CD1c-positive myeloid dendritic cell (primary cell): Measurements from ENCODE around the gene FAHD2A.
A peak's percentile ranks its signal among the peaks of the same experiment; 100 is the strongest.
"Not testable (repeated sequence)": the region's sequence is repeated elsewhere in the genome, so short reads cannot be mapped to it uniquely, and the experiment has no call there.

Source experiments
- DNase-seq: peaks from one replicate; pipeline ENCODE4 v3.0.0-alpha.2; 2016; ENCODE audit errors: extremely low spot score

FAHD2A gene, protein sequence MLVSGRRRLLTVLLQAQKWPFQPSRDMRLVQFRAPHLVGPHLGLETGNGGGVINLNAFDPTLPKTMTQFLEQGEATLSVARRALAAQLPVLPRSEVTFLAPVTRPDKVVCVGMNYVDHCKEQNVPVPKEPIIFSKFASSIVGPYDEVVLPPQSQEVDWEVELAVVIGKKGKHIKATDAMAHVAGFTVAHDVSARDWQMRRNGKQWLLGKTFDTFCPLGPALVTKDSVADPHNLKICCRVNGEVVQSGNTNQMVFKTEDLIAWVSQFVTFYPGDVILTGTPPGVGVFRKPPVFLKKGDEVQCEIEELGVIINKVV

GRCh38 chr2:95402370-95403203, at the start of gene FAHD2A:
FAHD2A (plus strand) TSS chr2:95402708; CDS start chr2:95405559, 2,851 bp downstream.
- DNase-seq, result peak; percentile 97

DNA sequence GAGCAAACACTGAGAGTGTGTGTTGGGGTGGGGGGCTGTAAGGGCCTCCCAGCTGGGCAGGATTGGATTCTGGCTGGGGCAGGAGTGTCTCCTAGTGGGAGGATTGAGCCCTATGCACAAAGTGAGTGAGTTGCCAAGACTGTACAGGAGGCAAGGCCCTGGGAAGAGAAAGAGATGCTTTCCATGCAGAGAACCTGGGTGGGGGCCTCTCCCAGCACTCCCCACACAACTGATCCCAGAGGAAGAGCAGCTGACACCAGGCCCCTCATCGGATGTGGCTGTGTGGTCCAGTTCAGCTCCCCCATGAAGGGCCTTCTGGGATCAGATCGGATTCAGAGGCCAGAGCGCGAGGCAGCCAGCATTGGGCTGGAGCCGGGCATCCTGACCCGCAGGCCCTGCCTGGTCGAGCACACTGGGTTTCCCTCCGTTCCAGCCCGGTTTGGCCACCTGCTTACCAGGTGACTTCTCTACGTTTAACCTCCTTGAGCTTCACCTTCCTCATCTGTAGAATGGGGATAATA, 49.4 kb upstream of the FAHD2A start:
- no peak for DNase-seq

DNA sequence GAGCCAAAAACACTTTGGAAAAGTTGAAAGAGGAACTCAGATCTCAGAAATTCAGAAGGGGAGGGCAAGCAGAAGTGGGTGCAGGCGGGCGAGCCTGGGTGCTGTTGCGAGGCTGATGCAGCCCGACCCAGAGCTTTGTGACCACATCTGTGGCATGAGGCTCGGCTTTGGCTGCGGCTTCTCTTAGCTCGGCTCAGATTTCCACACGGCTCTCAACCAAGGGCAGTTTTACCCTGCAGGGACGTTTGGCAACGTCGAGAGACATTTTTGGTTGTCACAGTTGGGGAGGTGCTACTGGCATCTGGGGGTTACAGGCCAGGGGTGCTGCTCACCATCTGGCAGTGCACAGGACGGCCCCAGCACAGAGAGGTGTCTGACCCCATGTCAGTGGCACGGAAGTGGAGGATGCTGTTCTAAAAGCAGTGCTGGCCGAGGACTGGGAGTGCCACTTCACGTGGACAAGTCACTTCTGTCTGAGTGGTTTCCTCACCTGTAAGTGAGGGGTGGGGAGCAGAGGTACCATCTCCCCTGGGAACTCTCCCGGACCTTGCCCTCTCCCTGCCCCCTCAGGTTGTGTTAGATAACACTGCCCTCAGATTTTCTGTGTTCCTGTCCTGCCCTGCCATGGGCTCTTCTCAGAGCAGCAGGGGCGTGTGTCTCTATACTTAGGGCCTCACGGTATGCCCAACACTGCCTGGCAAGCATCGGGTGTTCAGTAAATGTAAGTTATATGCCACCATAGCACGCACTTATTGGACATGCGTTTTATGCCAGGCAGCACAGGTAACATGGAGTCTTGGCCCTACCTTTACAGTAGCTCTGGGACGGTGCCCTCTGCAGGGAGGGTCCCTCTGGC, 48.7 kb upstream of the FAHD2A start:
- no peak for DNase-seq

DNA sequence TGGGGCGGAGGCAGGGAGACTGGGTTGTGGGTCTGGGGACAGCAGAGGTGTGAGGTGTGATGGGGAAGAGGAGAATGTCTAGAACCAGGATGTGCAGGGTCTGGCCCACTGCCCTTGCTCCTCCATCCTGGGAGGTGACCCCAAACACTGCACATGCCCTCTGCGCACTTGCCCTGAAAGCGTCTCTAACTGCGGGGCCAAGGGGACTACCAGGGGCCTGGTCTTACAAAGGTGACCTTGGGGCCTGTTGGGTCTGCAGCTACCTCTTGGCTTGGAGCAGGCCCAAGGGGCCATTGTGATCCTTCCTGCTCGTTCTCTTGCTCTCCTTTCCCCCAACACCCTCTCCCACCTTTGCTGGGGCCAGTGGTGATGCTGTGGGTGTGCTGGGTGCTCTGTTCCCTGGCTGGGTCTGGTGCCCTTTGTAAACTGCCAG, 48.0 kb upstream of the FAHD2A start:
- DNase-seq, result no peak

GRCh38 chr2:95354925-95355324, 47.6 kb upstream of the FAHD2A start:
- no peak for DNase-seq

DNA sequence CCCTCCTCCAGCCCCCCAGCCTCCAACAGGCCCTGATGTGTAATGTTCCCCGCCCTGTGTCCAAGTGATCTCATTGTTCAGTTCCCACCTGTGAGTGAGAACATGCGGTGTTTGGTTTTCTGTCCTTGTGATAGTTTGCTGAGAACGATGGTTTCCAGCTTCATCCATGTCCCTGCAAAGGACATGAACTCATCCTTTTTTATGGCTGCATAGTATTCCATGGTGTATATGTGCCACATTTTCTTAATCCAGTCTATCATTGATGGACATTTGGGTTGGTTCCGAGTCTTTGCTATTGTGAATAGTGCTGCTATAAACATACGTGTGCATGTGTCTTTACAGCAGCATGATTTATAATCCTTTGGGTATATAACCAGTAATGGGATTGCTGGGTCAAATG, 47.0 kb upstream of the FAHD2A start:
- DNase-seq, result not testable (repeated sequence)

- no peak for DNase-seq
Measured at GRCh38 chr2:95356821-95357700, 45.4 kb upstream of the FAHD2A start.

- no peak for DNase-seq
Measured at GRCh38 chr2:95357717-95358280, 44.7 kb upstream of the FAHD2A start.

GRCh38 chr2:95359031-95359430, 43.5 kb upstream of the FAHD2A start:
- no peak for DNase-seq

DNA sequence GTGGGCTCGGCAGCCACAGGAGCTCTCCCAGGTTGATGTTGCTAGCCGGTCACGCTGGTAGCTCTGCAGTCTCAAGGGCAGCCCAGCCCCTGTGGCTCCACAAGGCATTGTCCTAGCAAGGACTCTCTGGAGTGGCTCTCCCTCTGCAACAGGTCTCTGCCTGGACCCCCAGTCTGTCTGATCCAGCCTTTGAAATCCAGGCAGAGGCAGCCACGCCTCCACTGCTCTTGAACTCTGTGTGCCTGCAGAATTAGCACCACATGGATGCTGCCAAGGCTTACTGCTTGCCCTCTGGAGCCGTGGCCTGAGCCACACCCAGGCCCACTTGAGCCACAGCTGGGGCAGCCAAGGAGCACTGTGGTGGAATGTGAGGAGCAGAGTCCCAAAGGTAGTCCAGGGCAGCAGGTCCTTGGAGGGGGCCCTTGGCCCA, 43.0 kb upstream of the FAHD2A start:
- DNase-seq, result no peak

- DNase-seq, result no peak
Measured at GRCh38 chr2:95361216-95361980, 41.1 kb upstream of the FAHD2A start.

GRCh38 chr2:95362486-95362885, 40.0 kb upstream of the FAHD2A start:
- DNase-seq, result no peak

DNA sequence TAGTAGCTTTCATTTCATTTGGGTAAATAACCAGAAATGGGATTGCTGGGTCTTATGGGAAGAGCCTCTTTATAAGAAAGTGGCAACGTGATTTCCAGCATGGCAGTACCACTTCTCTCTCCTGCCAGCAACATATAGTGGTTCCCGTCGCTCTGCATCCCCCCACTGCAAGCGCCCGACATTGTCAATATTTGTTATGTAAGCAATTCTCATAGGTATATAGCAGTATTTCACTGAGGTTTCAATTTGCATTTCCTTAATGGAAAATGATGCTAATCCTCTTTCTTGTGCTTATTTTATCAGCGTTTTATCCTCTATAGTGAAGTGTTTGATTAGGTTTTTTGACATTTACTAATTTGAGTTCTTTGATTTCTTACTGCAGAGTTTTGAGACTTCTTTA, 36.0 kb upstream of the FAHD2A start:
- DNase-seq, result no peak

GRCh38 chr2:95372216-95372829, 30.2 kb upstream of the FAHD2A start:
- DNase-seq, result no peak

DNA sequence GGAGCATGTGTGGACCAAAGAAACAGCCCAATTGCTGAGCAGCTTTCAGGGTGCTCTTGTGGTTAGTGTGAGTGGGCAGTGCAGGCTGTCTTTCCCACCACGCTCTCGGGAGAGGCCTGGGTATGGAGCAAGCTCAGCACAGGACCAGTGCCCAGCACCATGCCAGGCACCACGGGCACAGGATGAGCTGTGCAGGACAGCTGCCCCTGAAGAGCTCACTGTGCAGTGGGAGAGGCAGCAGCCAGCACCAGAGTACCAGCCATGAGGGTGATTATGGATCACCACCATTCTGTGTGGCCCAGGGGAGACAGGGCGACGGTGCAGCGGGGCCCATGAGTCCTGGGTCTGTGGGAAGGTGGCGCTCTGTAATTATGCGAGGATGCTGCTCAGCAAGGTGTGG, 29.7 kb upstream of the FAHD2A start:
- no peak for DNase-seq

DNA sequence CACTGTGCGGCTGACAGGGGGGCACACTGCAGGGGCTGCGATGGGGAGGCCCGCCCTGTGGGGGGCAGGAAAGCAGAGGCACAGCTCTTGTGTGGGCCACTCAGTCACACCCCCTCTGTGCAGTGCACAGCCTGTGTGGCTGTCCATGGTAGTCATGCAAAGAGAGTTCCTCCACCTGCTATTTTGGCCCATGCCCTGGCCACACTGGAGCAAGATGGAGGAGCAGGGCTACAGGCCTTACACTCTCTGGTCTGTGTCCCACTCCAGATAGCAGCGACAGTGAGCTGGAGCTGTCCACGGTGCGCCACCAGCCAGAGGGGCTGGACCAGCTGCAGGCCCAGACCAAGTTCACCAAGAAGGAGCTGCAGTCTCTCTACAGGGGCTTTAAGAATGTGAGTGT, 28.5 kb upstream of the FAHD2A start:
- no peak for DNase-seq

- no peak for DNase-seq
Measured at GRCh38 chr2:95374451-95374920, 28.0 kb upstream of the FAHD2A start.

DNA sequence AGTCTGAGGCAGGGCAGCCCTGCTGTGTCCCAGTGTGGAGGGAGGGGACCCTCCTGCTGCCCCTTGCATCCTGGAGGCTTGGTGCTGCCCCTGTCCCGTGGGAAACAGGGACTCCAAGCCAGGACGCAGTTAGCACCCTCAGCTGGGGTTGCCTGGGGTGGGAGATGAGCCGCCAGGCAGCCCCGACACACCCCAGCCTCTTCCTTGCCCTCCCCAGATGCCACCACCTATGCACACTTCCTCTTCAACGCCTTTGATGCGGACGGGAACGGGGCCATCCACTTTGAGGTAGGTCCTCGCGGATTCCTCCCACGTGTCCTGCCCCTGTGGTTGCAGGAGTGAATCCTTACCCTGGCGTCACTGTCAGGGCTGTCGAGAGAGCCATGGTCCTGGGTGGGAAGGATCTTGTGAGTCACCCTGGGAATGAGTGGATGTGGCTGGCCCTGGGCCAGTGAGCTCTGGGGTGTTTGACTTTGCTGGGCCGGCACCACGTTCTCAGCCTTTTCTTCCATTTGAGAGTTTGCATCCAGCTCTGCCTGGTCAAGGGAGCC, 27.5 kb upstream of the FAHD2A start:
- DNase-seq, result no peak
